Measurements from ENCODE around the gene GPNMB. TPM values are rescaled to one million over a fixed set of nuclear protein-coding genes. Genes with fewer than 3 reads are reported as not detected.

Gene GPNMB
- total and polyA plus RNA-seq, 9 donors = 13.9 to 431 (median 64.1) TPM

GRCh38 chr7:23298141-23298881 lies 51.7 kb downstream of the GPNMB start:
- TF ChIP-seq EP300 (IDR thresholded peaks at IDR 0.05) = no peak
- TF ChIP-seq CTCF (IDR thresholded peaks at IDR 0.05) = no peak
- no peak for TF ChIP-seq POLR2A (IDR thresholded peaks at IDR 0.05)
- Histone ChIP-seq H3K27ac (peak overlapping the region in 1 of 2 donors; percentile 78), H3K4me3 (peak overlapping the region; percentile 93), H3K36me3 (no peaks in the 10 kb centered on the region), H3K4me1 (ENCODE audit: insufficient read depth) (peaks cover 13% of the 10 kb centered on the region), H3K27me3 (no peaks in the 10 kb centered on the region), H3K9me3 (no peaks in the 10 kb centered on the region)
- intact Hi-C loops (cut with DNase I) = no loop called here
- DNase-seq = peak in 3 of 5 donors; percentile 29 to 47 (median 32)
- 17 to 31% (median 20%) methylated on average over 11 of the region's 11 CpGs for WGBS, 3 donors

- DNase-seq = peak; percentile 96 to 98 (median 97)
- WGBS, 3 donors = 1 to 2% (median 1%) methylated on average over 58 to 59 of the region's 59 CpGs
- peaks cover 13% of the 10 kb centered on the region for H3K4me1 ChIP-seq (ENCODE audit: insufficient read depth)
- H3K36me3 ChIP-seq = no peaks in the 10 kb centered on the region
- intact Hi-C loops (cut with DNase I) = no loop called here
- no peaks in the 10 kb centered on the region for H3K27me3 ChIP-seq
- TF ChIP-seq POLR2A (IDR thresholded peaks at IDR 0.05) (peak; percentile 96), CTCF (IDR thresholded peaks at IDR 0.05) (no peak), EP300 (IDR thresholded peaks at IDR 0.05) (peak; percentile 16)
- H3K9me3 ChIP-seq = no peaks in the 10 kb centered on the region
- H3K27ac ChIP-seq = peak within 1 kb of the TSS; percentile 51 to 78
- H3K4me3 ChIP-seq = peak within 1 kb of the TSS; percentile 93
Observed at GRCh38 chr7:23298885-23299769, 52.6 kb downstream of the GPNMB start, which contains the start of gene MALSU1. Gene MALSU1, plus strand, starts transcription at chr7:23299339. Its CDS starts 14 bp downstream, at chr7:23299353.

- Histone ChIP-seq H3K4me1 (ENCODE audit: insufficient read depth) (peaks cover 13% of the 10 kb centered on the region), H3K27me3 (no peaks in the 10 kb centered on the region), H3K36me3 (no peaks in the 10 kb centered on the region), H3K4me3 (peak overlapping the region; percentile 93), H3K27ac (peak overlapping the region; percentile 51 to 78), H3K9me3 (no peaks in the 10 kb centered on the region)
- no peak for TF ChIP-seq POLR2A (IDR thresholded peaks at IDR 0.05)
- no peak for TF ChIP-seq CTCF (IDR thresholded peaks at IDR 0.05)
- TF ChIP-seq EP300 (IDR thresholded peaks at IDR 0.05) = no peak
- DNase-seq = no peak
- intact Hi-C loops (cut with DNase I) = no loop called here
- WGBS, 3 donors = 2 to 6% (median 4%) methylated on average over 12 of the region's 12 CpGs
Observed at GRCh38 chr7:23299770-23300300, 53.3 kb downstream of the GPNMB start.

GRCh38 chr7:23306936-23307521 lies 60.5 kb downstream of the GPNMB start:
- Histone ChIP-seq H3K9me3 (no peaks in the 10 kb centered on the region), H3K4me3 (no peak overlapping the region), H3K27ac (no peak overlapping the region), H3K27me3 (no peaks in the 10 kb centered on the region), H3K36me3 (no peaks in the 10 kb centered on the region), H3K4me1 (ENCODE audit: insufficient read depth) (peaks cover 1% of the 10 kb centered on the region)
- 88 to 99% (median 95%) methylated on average over 2 of the region's 2 CpGs for WGBS, 3 donors
- intact Hi-C loops (cut with DNase I) = no loop called here
- no peak for DNase-seq
- TF ChIP-seq POLR2A (IDR thresholded peaks at IDR 0.05) = no peak
